ENCODE results near the gene ALDOC.

DNA sequence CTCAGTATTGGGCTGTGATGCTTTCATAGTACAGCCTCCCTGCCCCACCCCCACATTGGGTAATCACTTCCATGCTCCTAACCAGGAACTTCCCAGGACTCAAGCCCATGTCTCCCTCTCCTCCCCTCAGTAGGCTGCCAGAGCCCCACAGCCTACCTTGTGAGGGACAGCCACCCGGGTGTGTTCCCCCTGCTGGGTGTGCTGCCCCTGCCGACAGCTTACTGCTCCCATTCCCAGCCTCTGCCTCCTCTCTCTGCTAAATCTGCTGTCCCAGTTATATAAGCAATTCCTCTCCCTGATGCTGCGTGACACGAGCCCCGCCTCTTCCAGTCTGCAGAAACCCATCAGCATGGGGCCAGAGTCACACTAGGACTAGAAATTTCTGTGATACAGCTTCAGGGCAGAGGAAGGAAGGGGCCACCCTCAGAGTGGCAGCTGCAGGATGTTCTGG is 37.3 kb upstream of the ALDOC start, which contains the start of gene RSKR:
- no peak for TF ChIP-seq CTCF (IDR thresholded peaks at IDR 0.05; ENCODE audit: low read depth, low read length, poor library complexity, severe bottlenecking)
- TF ChIP-seq EZH2phosphoT487 (IDR thresholded peaks at IDR 0.05; ENCODE audit: borderline replicate concordance, low read length): no peak
